ENCODE measurements around the gene PRKCD.

The PRKCD gene

GRCh38 chr3:53160660-53161449 lies at the start of gene PRKCD:
Gene PRKCD, plus strand, starts transcription at chr3:53161209. Its CDS starts 17,214 bp downstream, at chr3:53178423.
- in situ Hi-C loops (cut with MboI; ENCODE audit: low sequenced_read_pairs, unreplicated experiment): no loop called here
- peak; percentile 97 for DNase-seq (ENCODE audit: low spot score)
- TF ChIP-seq, protein P1, sequence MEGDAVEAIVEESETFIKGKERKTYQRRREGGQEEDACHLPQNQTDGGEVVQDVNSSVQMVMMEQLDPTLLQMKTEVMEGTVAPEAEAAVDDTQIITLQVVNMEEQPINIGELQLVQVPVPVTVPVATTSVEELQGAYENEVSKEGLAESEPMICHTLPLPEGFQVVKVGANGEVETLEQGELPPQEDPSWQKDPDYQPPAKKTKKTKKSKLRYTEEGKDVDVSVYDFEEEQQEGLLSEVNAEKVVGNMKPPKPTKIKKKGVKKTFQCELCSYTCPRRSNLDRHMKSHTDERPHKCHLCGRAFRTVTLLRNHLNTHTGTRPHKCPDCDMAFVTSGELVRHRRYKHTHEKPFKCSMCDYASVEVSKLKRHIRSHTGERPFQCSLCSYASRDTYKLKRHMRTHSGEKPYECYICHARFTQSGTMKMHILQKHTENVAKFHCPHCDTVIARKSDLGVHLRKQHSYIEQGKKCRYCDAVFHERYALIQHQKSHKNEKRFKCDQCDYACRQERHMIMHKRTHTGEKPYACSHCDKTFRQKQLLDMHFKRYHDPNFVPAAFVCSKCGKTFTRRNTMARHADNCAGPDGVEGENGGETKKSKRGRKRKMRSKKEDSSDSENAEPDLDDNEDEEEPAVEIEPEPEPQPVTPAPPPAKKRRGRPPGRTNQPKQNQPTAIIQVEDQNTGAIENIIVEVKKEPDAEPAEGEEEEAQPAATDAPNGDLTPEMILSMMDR (IDR thresholded peaks at IDR 0.05; ENCODE audit: borderline replicate concordance, control extremely low read depth, extremely low read depth, insufficient read depth, missing control alignments): peak; percentile 17

- DNase-seq (ENCODE audit: low spot score): no peak
- TF ChIP-seq, protein P1 (IDR thresholded peaks at IDR 0.05; ENCODE audit: borderline replicate concordance, control extremely low read depth, extremely low read depth, insufficient read depth, missing control alignments): no peak
- in situ Hi-C loops (cut with MboI; ENCODE audit: low sequenced_read_pairs, unreplicated experiment): loop anchor here (5.0 kb wide), 1 partner anchor 90 kb away; no protein-coding TSS in a partner anchor
These were observed 49.2 kb upstream of the PRKCD start for GRCh38 chr3:53111822-53112221.

GRCh38 chr3:53113293-53114010 lies 47.6 kb upstream of the PRKCD start:
- DNase-seq (ENCODE audit: low spot score): no peak
- in situ Hi-C loops (cut with MboI; ENCODE audit: low sequenced_read_pairs, unreplicated experiment): loop anchor here (5.0 kb wide), 1 partner anchor 89 kb away; no protein-coding TSS in a partner anchor
- TF ChIP-seq, protein P1 (IDR thresholded peaks at IDR 0.05; ENCODE audit: borderline replicate concordance, control extremely low read depth, extremely low read depth, insufficient read depth, missing control alignments): no peak

GRCh38 chr3:53114011-53114400 lies 47.0 kb upstream of the PRKCD start:
- in situ Hi-C loops (cut with MboI; ENCODE audit: low sequenced_read_pairs, unreplicated experiment): loop anchor here (5.0 kb wide), 1 partner anchor 88 kb away; no protein-coding TSS in a partner anchor
- TF ChIP-seq, protein P1 (IDR thresholded peaks at IDR 0.05; ENCODE audit: borderline replicate concordance, control extremely low read depth, extremely low read depth, insufficient read depth, missing control alignments): peak; percentile 84
- peak; percentile 80 for DNase-seq (ENCODE audit: low spot score)

DNA sequence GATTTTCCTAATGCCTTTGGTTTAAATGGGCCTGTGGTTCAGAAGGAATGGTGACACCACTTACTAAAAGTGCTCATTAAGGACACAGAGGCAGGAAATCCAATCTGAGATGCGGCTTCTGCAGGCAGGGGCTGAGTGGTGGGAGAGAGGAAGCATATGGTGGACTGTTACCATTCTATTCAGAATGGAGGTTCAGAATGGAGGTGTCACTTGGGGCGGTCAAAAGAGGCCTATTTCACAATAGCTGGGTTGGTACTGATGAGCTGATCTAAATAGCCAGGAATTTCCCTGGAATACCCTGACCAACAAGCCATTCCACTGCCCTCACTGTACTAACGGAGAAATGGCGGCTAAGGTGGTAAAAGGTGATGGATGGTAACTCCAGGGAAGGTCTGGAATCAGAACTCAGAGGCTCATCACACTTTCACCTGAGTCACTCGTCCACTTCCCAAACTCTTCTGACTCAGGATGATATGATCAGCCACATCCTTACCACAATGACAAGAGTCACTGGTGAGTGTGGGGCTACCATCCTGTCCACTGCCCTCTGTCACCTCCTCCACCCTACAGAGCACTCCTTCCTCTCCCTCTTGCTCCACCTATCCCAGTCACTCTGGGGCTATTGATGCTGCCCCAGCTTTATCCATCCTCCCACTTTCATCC lies 46.5 kb upstream of the PRKCD start:
- in situ Hi-C loops (cut with MboI; ENCODE audit: low sequenced_read_pairs, unreplicated experiment): loop anchor here (5.0 kb wide), 1 partner anchor 88 kb away; no protein-coding TSS in a partner anchor
- DNase-seq (ENCODE audit: low spot score): no peak

More for the DNA sequence above, 46.5 kb upstream of the PRKCD start:
- TF ChIP-seq, protein P1 (IDR thresholded peaks at IDR 0.05; ENCODE audit: borderline replicate concordance, control extremely low read depth, extremely low read depth, insufficient read depth, missing control alignments): no peak

Measured in GM13976 (cell line).